ES-I3 (cell line): ENCODE measurements around the gene CCDC148.
"Not testable (repeated sequence)": the region's sequence is repeated elsewhere in the genome, so short reads cannot be mapped to it uniquely, and the experiment has no call there.

Experiments
- H3K36me3 ChIP-seq: 2 replicates; pipeline ENCODE4 v1.6.1; 2013; ENCODE audit warnings: mild to moderate bottlenecking, low read length, control low read depth, moderate library complexity; ENCODE audit not compliant: insufficient read depth
- H3K4me1 ChIP-seq: 2 replicates; pipeline ENCODE4 v1.6.1; 2013; ENCODE audit warnings: mild to moderate bottlenecking, control low read depth, low read length; ENCODE audit not compliant: insufficient read depth
- H3K9ac ChIP-seq: 2 replicates; pipeline ENCODE4 v1.6.1; 2013; ENCODE audit warnings: low read depth, mild to moderate bottlenecking, low read length, moderate library complexity
- H3K9me3 ChIP-seq: 2 replicates; pipeline ENCODE4 v1.6.1; 2013; ENCODE audit warnings: mild to moderate bottlenecking, low read length, moderate library complexity; ENCODE audit not compliant: control insufficient read depth, insufficient read depth

The CCDC148 gene

DNA sequence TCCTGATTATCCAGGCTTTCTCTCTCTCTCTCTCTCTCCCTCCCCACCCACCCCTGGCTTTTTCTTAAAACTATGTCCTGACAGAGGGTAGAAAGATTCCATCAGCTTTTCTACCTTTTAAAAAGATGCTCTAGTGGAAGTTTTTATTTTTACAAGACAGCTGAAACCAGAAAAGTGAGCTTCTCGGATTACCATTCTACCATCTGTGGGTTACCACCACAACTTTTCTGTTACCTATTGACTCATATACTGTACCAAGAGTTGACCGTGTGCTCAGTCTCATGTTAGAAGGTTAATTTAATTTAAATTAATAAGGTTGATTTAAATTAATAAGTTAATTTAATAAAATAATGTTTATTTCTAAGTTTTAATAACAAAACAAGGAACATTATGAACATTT is 217.3 kb downstream of the CCDC148 start:
- H3K4me1 ChIP-seq, result peaks cover 3% of the 10 kb centered on the region; the same call in 1 of the 2 replicates
- no peaks in the 10 kb centered on the region for H3K36me3 ChIP-seq
- no peaks in the 10 kb centered on the region for H3K9me3 ChIP-seq
- no peak overlapping the region for H3K9ac ChIP-seq

DNA sequence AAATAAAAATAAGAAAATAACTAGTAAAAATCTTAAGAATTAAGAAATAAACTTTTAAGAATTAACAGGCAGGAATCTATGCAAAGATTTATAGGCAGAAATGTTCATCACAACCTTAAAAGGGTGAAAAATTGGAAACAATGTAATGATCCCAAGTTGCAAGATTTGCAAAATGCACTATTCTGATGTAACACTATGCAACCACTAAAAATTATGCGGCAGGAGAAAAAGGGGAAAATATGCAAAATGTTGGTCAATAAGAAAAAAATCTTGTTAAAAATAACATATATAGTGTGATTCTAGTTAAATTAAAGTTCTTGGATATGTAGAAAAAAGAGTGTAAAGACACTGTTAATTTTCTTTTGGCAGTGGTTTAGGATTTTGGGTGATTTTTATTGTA is 222.1 kb downstream of the CCDC148 start:
- Histone ChIP-seq H3K9me3 (no peaks in the 10 kb centered on the region), H3K36me3 (no peaks in the 10 kb centered on the region), H3K9ac (no peak overlapping the region), H3K4me1 (no peaks in the 10 kb centered on the region)

GRCh38 chr2:158232476-158232875 is 224.1 kb downstream of the CCDC148 start:
- H3K9me3 ChIP-seq, result no peaks in the 10 kb centered on the region
- H3K4me1 ChIP-seq, result no peaks in the 10 kb centered on the region
- no peak overlapping the region for H3K9ac ChIP-seq
- no peaks in the 10 kb centered on the region for H3K36me3 ChIP-seq

GRCh38 chr2:158228943-158229508 is 227.5 kb downstream of the CCDC148 start:
- H3K9me3 ChIP-seq, result no peaks in the 10 kb centered on the region
- no peaks in the 10 kb centered on the region for H3K36me3 ChIP-seq
- H3K9ac ChIP-seq, result no peak overlapping the region
- no peaks in the 10 kb centered on the region for H3K4me1 ChIP-seq

DNA sequence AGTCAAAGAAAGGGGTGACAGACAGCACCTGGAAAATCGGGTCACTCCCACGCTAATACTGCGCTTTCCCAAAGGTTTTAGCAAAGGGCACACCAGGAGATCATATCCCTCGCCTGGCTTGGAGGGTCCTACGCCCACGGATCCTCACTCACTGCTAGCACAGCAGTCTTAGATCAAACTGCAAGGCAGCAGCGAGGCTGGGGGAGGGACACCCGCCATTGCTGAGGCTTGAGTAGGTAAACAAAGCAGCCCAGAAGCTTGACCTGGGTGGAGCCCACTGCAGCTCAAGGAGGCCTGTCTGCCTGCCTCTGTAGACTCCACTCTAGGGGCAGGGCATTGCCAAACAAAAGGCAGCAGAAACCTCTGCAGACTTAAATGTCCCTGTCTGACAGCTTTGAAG is 233.5 kb downstream of the CCDC148 start:
- H3K9ac ChIP-seq, H3K4me1 ChIP-seq, H3K9me3 ChIP-seq, H3K36me3 ChIP-seq: not testable (repeated sequence)

DNA sequence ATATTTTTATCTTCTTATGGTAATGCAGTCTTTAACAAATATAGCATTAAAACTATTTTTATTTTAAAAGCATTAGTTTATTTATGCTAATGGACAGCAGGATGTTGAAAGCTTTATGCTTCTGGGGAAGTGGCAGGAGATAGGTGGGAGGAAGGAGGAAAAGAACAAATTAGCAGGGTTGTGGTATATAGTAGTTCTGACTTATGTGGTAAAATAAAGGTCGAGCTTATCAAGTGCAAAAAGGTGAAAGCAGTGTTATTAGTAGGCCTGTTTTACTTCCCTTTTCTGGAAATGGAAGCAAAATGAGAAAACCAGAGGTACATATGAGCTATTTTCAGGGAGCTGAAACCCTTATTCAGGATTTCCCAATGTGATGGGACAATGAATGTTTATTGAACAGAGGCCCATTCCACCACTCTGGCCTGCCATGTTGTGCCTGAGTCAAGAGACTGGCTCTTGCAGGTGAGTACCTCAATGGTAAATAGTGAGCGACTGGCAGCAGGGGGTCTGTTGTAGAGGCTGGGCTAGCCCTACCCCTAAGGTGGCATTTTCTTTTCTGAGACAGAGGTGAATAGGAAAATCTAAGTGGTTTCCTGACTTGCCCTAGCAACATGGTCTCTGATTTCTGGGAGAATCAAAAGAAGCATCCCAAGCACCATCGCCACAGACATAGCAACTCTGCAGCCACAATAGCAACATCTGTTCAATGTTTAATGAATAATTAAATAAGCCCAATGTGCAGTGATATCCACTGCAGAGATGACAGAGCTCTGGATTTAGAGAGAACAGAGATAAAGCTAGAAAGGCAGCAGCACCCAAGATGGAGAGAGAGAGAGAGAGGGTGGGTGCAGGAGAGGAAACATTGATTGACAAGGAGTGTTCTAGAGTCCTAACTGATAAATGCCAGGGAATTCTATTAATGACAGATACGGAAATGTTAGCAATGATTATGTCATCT is 235.2 kb downstream of the CCDC148 start:
- Histone ChIP-seq H3K36me3 (no peaks in the 10 kb centered on the region), H3K4me1 (no peaks in the 10 kb centered on the region), H3K9ac (no peak overlapping the region), H3K9me3 (no peaks in the 10 kb centered on the region)

GRCh38 chr2:158217593-158217992 is 239.0 kb downstream of the CCDC148 start:
- peaks cover 9% of the 10 kb centered on the region for H3K4me1 ChIP-seq
- H3K9ac ChIP-seq, result no peak overlapping the region
- H3K9me3 ChIP-seq, result no peaks in the 10 kb centered on the region
- no peaks in the 10 kb centered on the region for H3K36me3 ChIP-seq

GRCh38 chr2:158214431-158214830 is 242.1 kb downstream of the CCDC148 start:
- Histone ChIP-seq H3K36me3 (no peaks in the 10 kb centered on the region), H3K9ac (no peak overlapping the region), H3K4me1 (peaks cover 9% of the 10 kb centered on the region), H3K9me3 (no peaks in the 10 kb centered on the region)

DNA sequence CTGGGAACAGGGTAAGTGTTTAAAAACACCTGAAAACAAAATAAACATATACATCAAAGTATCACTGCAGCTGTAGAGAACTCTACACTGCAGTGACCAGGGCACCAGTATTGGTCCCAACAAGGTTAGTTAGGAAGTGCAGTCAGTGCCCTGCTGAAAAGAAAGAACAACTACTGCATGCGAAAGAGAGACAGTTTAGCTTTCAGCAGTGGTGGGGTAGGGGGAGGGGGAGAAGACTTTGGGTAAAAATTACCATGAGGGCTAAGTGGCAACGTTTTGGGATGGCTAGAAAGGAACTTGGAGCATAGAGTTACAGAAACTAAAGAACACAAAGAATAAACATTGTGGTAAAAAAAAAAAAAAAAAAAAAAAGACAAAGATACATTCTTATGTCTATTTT is 242.8 kb downstream of the CCDC148 start:
- Histone ChIP-seq H3K9me3 (no peaks in the 10 kb centered on the region), H3K4me1 (peaks cover 9% of the 10 kb centered on the region), H3K36me3 (no peaks in the 10 kb centered on the region), H3K9ac (no peak overlapping the region)

GRCh38 chr2:158212301-158212700 is 244.3 kb downstream of the CCDC148 start:
- Histone ChIP-seq H3K9ac (no peak overlapping the region), H3K9me3 (no peaks in the 10 kb centered on the region), H3K36me3 (no peaks in the 10 kb centered on the region), H3K4me1 (peaks cover 9% of the 10 kb centered on the region)

DNA sequence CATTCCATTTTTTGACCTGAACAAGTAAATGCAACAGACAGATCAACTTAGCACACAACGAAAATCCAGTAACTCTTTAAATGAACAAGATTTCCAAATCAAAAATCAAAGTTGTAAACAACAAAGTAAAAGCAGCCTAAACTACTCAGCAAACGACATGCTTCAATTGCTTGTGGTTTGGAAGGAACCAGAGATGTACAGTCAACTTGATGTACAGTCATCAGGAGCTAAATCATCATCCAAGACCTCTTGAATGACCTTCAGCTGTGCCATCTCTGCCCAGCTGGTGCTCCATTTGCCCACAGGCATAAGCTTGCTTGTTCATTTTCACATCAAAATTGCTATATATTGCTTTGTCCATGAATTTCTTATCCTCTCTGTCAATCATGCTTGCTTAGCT is 245.1 kb downstream of the CCDC148 start:
- peaks cover 9% of the 10 kb centered on the region for H3K4me1 ChIP-seq
- H3K9me3 ChIP-seq, result no peaks in the 10 kb centered on the region
- no peaks in the 10 kb centered on the region for H3K36me3 ChIP-seq
- H3K9ac ChIP-seq, result no peak overlapping the region

- Histone ChIP-seq H3K36me3 (no peaks in the 10 kb centered on the region), H3K9ac (no peak overlapping the region), H3K9me3 (no peaks in the 10 kb centered on the region), H3K4me1 (peaks cover 1% of the 10 kb centered on the region; the same call in 1 of the 2 replicates)
Observed at GRCh38 chr2:158207354-158207753, 249.2 kb downstream of the CCDC148 start.

- no peaks in the 10 kb centered on the region for H3K9me3 ChIP-seq
- H3K4me1 ChIP-seq, result peaks cover 3% of the 10 kb centered on the region; the same call in 1 of the 2 replicates
- H3K9ac ChIP-seq, result no peak overlapping the region
- H3K36me3 ChIP-seq, result no peaks in the 10 kb centered on the region
Observed at GRCh38 chr2:158205215-158205614, 251.3 kb downstream of the CCDC148 start.

DNA sequence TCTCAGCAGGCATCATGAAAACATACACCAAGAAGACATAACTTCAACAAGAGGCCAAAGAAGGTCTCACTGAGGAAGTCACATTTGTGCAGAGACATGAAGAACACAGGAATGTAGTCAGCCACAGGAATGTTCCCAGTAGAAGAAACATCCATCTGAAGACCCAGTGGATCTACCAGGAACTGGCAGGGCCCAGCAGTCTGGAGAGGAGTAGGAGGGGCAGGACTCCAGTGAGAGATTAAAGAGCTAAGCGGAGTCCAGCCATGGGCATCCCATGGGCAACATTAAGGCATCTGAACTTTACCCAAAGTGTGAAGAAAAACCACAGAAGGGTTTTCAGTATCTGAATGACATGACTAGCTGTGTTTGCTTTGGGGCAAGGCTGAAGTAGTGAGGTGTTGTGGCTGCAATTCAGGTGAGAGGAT is 251.8 kb downstream of the CCDC148 start:
- Histone ChIP-seq H3K4me1 (peaks cover 3% of the 10 kb centered on the region; the same call in 1 of the 2 replicates), H3K9ac (no peak overlapping the region), H3K9me3 (no peaks in the 10 kb centered on the region), H3K36me3 (no peaks in the 10 kb centered on the region)
